ENCODE data around the gene MACF1.

The MACF1 gene

DNA sequence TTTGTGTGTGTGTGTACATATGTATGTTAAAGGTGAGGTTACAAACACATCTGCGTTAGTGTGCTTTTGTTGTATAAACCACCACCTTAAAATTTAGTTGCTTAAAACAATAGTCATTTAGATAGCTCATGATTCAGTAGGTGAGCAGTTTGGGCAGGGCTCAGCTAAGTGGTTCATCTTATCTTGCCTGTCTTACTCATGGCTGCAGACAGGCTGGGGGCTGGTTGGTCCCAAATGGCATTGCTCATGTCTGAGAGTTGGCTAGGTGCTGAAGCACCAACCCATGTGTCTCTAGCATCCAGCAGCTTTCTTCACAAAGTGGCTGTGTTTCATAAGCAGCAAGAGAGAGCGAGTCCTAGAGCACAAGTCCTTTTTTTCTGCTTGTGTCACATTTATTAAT is 91.4 kb downstream of the MACF1 start:
- DNase-seq (ENCODE audit: low spot score), result no peak
- no peak for FAIRE-seq

DNA sequence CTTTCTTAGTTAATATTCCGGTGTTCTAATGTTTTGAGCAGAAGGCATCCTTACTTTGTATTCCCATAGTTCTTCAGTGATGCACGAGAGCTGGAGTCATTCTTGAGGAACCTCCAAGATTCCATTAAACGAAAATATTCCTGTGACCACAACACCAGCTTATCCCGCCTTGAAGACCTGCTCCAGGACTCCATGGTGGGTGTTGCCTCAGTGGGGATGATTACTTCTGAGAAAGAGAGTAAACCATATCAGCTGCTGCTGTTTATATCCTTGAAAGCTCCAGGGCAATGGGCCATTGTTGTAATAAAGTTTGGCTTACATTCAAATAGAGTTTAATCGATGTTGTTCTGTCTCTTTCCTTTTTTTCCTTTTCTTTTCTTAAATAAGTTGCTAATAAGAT is 93.1 kb downstream of the MACF1 start:
- DNase-seq (ENCODE audit: low spot score), result no peak
- FAIRE-seq, result no peak

DNA sequence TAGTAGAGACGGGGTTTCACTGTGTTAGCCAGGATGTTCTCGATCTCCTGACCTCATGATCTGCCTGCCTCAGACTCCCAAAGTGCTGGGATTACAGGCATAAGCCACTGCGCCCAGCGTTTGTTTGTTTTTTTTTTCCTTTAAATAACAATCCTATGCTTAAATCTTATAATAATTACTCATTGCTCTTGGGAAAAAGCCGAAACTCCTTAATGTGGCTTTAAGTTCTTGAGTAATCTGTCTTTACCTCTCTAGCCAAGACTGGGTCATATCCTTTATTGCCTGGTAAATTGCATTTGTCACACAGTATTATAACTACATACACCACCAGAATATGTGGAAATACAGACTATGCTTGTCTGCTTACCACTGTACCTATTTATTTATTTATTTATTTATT is 97.1 kb downstream of the MACF1 start:
- no peak for FAIRE-seq
- DNase-seq (ENCODE audit: low spot score), result no peak

DNA sequence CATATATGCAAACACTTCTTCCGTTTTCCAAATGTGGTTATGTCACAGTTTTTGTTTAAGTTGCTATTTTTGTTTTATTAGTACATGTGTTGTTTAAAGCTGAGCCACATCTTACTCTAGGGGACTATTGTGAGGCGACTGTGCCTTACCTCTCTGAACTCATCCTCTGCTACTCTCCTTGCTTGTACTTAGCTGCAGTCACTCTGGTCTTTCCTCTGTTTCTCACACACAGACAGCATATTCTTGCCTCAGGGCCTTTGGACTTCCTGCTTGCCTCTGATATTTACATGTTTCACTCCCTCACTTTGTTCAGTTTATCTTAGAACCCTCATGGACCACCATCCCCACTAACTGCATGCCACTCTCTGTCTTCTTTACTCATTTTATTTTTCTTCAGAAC is 101.1 kb downstream of the MACF1 start:
- no peak for FAIRE-seq
- DNase-seq (ENCODE audit: low spot score), result no peak

DNA sequence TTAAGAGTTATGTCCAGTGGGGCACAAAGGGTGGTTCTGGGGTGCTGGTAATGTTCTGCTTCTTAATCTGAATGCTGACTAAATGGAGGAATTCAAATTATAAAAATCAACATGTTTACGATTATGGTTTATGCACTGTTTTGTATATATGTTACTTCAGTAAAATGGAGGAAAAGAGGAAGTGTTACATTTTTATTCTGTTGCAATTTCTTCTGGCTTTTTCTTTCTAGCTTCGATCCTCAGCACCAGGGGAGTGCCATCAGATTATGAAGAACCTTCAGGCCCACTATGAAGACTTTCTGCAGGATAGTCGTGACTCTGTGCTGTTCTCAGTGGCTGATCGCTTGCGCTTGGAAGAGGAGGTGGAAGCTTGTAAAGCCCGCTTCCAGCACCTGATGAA is 105.5 kb downstream of the MACF1 start:
- DNase-seq (ENCODE audit: low spot score) (no peak), FAIRE-seq (no peak)

DNA sequence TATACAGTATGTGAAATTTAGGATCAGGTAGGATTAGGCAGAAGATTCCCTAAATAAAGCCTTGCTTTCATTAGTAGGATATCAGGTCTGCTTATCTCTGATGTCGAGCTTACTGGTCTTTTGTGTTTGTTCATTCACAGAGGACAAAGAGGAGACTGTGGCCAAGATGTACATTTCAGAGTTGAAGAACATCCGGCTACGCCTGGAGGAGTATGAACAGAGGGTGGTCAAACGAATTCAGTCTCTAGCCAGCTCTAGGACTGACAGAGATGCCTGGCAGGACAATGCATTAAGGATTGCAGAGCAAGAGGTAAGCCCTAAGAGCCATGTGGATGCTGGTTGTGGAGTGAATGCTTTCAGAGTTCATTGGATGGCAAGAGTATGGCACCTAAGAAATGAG is 106.2 kb downstream of the MACF1 start:
- no peak for DNase-seq (ENCODE audit: low spot score)
- FAIRE-seq, result no peak

DNA sequence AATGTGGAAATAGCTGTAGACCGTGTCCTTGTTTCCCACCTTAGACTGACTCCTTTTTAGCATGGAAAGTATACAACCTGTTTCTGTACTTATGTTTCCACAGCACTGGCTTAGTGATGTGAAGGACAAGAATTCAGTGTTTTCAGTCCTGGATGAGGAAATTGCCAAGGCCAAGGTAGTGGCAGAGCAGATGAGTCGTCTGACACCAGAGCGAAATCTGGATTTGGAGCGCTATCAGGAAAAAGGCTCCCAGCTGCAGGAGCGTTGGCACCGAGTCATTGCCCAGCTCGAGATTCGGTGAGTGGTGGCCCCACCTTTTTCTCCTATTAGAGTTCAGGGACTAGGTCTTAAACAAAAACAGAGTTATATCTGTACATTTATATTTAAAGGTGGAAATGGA is 112.6 kb downstream of the MACF1 start:
- FAIRE-seq (no peak), DNase-seq (ENCODE audit: low spot score) (no peak)

DNA sequence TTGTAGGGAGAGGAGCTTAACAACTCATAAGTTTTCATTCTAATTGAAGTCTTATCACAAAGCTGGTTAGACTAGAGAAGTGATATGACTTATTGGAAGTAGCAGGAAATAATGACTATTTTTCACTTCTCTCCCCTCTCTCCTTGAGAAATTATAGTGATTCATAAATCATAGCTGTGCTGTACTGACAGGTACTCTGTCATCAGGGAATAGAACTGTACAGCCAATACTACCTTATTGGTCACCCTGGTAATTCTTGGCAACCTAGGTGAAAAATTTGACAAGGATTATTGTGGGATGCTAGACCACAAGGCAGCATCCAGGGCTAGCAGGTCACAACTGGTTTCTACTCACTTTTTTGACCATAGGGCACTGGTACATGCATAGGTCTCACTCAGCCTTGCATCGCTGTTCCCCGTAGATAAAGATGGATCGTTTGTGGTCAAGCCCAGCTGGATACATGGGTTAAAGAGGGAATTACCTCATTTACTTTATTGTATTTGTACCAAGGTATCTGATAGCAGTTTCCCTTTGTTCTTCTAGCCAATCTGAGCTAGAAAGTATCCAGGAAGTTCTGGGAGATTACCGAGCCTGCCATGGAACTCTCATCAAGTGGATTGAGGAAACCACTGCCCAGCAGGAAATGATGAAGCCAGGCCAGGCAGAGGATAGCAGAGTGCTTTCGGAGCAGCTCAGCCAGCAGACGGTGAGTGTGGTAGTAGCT is 113.6 kb downstream of the MACF1 start:
- no peak for FAIRE-seq
- no peak for DNase-seq (ENCODE audit: low spot score)

DNA sequence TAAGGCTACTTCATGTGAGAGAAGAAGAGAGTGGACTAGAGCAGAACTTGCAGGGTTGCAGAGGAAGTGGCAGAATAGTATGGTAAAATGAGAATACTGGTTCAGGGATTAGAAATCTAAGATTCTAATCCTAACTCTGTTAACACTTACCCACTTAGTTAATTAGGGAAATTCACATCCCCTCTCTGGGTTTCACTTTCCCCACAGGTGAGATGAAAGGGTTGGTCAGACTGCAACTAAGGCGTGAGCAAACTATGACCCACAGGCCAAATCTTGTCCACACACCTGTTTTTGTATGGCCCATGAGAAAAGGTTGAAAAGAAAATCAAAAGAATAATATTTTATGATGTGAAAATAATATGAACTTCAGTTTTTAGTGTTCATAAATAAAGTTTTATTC is 117.5 kb downstream of the MACF1 start:
- no peak for FAIRE-seq
- no peak for DNase-seq (ENCODE audit: low spot score)

DNA sequence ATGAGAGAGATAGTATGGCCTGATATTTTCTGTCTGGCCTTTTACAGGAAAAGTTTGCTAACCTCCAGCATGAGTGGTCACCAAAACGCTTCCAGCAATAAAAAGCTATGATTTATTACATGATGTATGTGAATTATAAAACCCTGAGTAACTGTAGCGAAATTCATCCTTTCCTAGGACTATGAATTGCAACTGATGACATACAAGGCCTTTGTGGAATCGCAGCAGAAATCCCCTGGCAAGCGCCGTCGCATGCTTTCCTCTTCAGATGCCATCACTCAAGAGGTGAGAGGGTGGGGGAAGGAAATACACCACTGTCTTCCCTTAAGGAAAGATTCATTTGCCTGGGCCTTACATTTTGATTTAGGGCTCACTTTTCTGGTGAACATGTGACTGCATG is 117.9 kb downstream of the MACF1 start:
- no peak for FAIRE-seq
- no peak for DNase-seq (ENCODE audit: low spot score)

DNA sequence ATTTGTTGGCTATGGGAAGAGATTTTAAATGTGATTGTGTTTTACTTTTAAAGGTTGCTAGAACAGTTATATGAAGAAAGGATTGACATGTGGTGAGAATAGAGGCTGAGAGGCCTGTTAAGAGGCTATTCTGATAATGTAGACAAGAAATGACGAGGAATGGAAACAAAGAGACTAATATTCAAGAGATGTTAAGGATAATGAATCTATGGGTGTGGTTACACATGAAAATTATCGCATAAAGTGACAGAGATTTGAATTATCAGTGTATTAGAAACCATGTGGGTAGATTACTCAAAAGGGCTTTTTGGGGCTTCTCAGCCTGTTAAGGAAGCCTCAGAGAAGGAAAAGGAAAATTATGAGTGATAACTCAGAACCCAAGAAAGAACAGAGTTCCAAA is 120.4 kb downstream of the MACF1 start:
- FAIRE-seq (no peak), DNase-seq (ENCODE audit: low spot score) (no peak)

DNA sequence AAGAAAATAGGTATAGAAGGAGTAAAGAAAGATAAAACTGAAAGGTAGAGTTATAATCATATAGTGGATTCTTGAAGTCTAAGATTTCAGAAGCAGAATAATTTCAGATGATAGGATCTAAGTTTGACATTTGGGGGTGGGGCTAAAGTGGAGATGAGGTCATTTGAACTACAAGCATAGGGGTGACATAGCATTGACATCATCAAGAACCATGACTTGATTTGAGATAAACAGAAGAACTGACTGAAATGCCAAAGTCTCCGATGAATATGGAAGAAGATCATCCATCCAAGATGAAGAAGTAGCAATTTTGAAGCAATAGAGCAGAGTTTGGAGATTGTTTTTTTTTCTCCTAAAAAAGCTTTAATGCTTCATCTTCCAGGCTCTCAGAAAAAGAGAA is 122.3 kb downstream of the MACF1 start:
- DNase-seq (ENCODE audit: low spot score) (no peak), FAIRE-seq (no peak)

DNA sequence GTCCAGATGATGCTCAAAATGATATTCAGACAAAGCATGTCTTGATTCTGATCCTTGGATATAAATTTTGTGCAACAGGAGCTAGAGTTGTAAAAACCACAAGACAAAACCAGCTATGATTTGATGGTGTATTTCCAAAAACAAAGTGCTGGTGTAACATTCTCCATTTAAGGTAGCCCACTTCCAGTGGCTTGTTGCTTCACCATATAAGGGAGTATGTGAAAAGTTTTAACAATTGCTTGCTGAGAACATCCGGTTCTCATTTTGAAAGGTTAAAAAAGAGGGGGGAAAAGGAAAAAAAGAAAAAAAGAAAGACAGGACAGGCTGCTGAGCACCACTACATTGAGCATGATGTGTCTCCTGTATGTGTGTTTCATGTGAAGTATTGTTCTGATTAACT is 123.6 kb downstream of the MACF1 start:
- no peak for DNase-seq (ENCODE audit: low spot score)
- no peak for FAIRE-seq

DNA sequence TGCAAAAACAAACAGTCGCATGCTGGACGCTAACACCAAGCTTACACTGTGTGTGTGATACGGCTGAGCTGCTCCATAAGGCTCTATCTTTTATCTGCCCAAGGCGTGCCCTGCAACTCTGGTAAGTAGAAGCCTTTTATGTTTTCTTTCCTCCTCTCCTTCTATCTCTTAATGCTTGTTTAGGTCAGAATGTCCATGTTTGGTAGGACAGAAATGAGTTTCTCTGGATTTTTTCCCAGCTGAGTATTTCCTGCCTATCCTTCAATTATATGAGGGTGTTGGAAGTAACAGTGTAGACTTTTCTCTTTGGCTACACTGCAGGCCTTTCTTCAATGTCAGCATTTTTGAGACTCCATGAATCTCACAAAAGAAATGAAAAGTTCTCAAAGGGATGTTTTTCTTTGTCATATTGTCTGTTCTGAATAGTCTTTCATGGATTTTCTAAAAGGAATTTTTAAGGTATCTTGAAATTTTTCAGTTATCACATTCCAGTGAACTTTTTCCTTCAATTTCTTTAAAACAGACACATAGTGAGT is 124.2 kb downstream of the MACF1 start:
- DNase-seq (ENCODE audit: low spot score) (no peak), FAIRE-seq (no peak)

DNA sequence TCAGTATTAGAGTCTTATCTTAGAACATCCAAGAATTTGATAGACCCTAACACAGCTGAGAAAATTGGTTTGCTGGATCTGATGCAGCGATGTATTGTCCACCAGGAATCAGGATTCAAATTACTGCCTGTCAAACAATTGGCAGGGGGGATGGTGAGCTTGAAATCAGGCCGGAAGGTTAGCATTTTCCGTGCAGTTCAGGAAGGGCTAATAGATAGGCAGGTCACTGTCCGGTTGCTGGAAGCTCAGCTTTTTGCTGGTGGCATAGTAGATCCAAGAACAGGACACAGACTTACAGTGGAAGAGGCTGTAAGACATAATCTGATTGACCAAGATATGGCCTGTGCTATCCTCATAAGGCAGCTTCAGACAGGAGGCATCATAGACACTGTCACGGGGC is 127.2 kb downstream of the MACF1 start:
- no peak for DNase-seq (ENCODE audit: low spot score)
- no peak for FAIRE-seq

DNA sequence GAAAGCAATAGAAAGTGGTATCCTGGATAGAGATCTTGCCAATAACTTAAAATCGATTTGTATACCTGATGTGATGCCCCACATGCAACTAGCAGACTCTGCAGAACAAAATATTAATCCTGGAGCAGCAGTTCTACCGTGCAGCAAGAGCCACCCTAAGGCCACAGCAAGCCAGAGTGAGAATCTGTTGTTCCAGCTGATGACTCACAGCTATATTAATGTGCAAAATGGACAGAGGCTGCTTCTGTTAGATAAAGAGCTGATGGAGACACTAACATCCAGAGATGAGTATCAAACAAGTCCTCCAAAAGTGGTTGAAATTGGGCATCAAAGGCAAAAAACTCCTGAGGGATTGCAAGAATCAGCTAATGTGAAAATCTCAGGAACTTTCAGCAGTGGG is 127.8 kb downstream of the MACF1 start:
- FAIRE-seq, result no peak
- DNase-seq (ENCODE audit: low spot score), result no peak

DNA sequence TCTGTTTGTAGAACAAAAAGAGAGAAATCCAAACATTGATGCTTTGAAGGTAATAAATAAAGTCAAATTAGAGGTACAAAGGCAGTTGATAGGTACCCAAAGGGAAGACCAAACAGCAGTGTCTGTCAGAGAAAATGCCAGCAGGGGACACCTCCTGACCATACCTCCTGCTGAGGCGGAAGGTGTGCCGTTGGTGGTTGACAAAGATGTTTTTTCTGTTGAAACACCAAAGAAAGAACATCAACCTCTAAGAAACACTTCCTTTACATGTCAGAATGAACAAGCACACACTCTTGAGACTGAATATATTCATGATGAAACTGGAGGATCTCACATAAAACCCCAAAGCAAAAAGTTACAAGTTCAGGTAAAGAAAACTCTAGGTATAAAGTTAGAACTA is 128.3 kb downstream of the MACF1 start:
- DNase-seq (ENCODE audit: low spot score) (no peak), FAIRE-seq (no peak)

DNA sequence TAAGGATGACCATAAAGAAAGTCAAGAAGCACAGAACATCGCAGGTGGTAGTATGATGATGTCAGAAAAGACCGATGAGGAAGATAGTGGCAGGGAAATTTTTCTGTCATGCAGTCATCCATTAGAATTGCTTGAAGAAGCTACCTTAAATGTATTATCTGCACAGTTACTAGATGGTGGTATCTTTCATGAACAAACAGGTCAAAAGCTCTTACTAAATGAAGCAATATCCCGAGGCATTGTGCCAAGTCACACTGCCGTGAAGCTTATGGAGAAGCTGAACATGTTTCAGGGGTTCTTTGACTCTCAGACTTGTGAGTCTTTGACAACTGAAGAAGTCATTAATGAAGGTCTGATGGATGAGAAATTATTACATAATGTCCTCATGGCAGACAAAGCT is 128.8 kb downstream of the MACF1 start:
- FAIRE-seq (no peak), DNase-seq (ENCODE audit: low spot score) (no peak)

DNA sequence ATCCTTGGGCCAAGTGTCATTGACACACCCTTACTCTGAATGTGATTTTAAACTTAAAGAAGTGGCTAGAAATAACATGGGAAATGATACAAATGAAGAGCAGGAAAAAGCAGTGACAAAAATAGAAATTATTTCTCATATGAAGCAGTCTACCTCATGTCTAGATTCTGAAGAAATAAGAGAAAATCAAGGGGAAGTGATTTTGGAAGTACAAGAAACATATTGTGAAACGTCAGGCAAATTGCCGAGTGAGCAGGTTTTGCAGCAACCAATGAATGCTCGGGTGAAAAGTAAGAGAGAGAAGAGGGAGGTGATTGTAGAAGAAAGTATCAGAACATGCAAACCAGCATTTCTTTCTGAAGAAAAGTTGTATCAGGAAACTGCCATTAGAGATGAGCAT is 130.7 kb downstream of the MACF1 start:
- FAIRE-seq, result no peak
- no peak for DNase-seq (ENCODE audit: low spot score)

DNA sequence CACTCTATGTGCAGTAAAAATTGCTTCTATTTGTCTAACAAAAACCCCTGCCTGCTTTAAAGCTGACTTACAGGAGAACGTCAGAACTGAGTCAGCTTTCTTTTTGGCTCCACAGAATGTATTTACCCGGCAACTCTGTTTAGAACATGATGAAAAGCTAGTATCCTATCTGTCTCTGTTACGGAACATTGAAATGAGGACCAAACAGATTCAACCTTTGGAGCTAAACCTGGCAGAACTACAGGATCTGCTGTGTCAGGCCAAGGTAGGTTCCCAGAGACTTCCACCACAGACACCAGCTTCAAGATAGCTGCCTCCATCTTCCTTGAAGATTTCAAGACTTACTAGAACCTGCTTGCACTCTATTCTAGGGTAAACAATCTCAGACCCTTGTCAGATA is 132.6 kb downstream of the MACF1 start:
- DNase-seq (ENCODE audit: low spot score), result no peak
- no peak for FAIRE-seq

DNA sequence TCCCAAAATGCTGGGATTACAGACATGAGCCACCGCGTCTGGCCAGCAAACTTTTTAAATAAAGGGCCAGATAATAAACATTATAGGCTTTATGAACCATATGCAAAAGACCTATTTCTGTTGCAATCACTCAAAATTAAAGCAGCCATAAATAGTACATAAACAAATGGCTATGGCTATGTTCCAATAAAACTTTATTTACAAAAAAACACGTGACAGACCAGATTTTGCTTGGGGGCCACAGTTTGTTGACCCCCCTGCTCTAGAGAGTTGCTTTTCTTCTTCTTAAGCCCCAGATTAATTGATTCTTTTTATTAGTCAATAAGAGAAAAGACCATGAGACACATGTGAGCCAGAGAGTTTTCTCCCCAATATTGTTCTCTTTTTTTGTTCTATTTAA is 138.3 kb downstream of the MACF1 start:
- FAIRE-seq, result no peak
- no peak for DNase-seq (ENCODE audit: low spot score)

DNA sequence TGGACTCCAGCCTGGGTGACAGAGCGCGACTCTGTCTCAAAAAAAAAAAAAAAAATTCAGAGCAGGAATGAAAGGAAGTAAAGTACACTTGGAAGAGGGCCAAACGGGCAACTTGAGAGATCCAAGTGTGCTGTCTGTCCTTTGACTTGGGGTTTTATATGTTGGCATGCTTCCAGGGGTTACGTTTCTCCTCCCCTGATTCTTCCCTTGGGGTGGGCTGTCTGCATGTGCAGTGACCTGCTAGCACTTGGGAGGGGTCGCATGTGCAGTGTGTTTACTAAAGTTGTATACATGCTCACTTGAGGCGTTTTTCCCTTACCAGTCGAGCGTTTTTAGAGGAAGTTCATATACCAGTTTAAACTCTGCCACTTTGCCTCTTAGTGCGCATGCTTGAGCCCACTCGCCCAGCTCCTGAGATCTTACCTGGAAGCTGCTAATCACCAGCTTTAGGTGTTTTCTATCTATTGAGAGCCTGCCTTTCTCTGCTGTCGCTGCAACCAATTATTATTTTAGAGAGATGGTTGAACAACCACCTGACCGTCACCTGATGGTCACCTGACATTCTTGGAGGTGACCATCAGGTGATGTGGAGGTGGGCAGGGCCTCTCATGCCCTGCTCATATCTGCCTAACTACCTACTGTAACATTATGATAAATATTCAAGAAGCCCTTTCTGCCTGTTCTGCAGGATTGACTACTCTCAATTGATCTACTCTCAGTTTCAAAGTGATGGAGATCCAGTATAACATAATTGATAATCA is 140.1 kb downstream of the MACF1 start:
- no peak for DNase-seq (ENCODE audit: low spot score)
- no peak for FAIRE-seq

DNA sequence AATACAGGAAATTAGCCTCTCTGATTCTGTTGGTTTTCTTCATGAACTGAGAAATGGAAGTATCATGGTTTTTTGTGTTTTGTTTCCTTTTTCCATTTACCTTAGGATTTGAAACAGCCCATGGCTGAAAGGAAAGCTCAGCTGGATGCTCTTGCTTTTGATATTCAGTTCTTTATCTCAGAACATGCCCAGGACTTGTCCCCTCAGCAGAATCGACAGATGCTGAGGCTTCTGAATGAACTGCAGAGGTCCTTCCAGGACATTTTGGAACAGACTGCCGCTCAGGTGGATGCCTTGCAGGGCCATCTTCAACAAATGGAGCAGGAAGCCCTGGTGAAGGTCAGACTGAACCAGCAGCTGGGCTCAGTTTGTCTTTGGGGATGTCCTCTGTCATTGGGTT is 142.4 kb downstream of the MACF1 start:
- FAIRE-seq (no peak), DNase-seq (ENCODE audit: low spot score) (no peak)

All from urothelium cell line (cell line).